ENCODE results near the gene QKI.

GRCh38 chr6:163463795-163464194 lies 49.3 kb downstream of the QKI start:
- TF ChIP-seq POLR2AphosphoS5 (IDR thresholded peaks at IDR 0.05; ENCODE audit: low read depth, low read length) (no peak), TAF1 (IDR thresholded peaks at IDR 0.05; ENCODE audit: low read depth, low read length) (no peak), POLR2A (IDR thresholded peaks at IDR 0.05; ENCODE audit: low read depth, low read length) (no peak), POU2F2 (IDR thresholded peaks at IDR 0.05; ENCODE audit: low read depth, low read length) (no peak), SPI1 (IDR thresholded peaks at IDR 0.05; ENCODE audit: low read depth, low read length) (no peak), PAX5 (IDR thresholded peaks at IDR 0.05; ENCODE audit: insufficient read depth, low read length, severe bottlenecking) (no peak)

Data from GM12891 (cell line).